HG02973 (cell line): ENCODE results near the gene CGAS.
"Not testable (repeated sequence)": the region's sequence is repeated elsewhere in the genome, so short reads cannot be mapped to it uniquely, and the experiment has no call there.

Source experiments
- ATAC-seq: cut with Tn5 transposase; IDR thresholded peaks from one replicate; pipeline ENCODE4 v1.9.1; 2021; ENCODE audit warnings: moderate library complexity; ENCODE audit not compliant: unreplicated experiment

The CGAS gene

GRCh38 chr6:73452107-73452461 is at the start of gene CGAS:
TSS of gene CGAS (minus strand) at chr6:73452297. CDS start at chr6:73452181, 116 bp downstream.
- peak; percentile 63 for ATAC-seq

- ATAC-seq: no peak
Measured at GRCh38 chr6:73497915-73498314, 45.8 kb upstream of the CGAS start.

- ATAC-seq: no peak
Measured at GRCh38 chr6:73491377-73491776, 39.3 kb upstream of the CGAS start.

- no peak for ATAC-seq
Measured at GRCh38 chr6:73487473-73487872, 35.4 kb upstream of the CGAS start.

GRCh38 chr6:73484438-73484837 is 32.3 kb upstream of the CGAS start:
- ATAC-seq: no peak

GRCh38 chr6:73481969-73482368 is 29.9 kb upstream of the CGAS start:
- no peak for ATAC-seq

- ATAC-seq: no peak
Measured at GRCh38 chr6:73477407-73477806, 25.3 kb upstream of the CGAS start.

DNA sequence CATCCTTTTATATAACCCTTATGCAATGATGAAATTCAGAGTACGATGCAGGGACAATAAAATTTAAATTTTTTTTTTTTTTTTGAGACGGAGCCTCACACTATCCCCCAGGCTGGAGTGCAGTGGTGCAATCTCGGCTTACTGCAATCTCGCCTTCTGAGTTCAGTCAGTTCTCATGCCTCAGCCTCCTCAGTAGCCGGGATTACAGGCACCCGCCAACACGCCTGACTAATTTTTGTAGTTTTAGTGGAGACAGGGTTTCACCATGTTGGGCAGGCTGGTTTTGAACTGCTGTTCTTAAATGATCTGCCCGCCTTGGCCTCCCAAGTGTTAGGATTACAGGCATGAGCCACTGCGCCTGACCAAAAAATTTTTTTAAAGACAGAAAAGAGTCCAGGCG is 24.6 kb upstream of the CGAS start:
- no peak for ATAC-seq

GRCh38 chr6:73471686-73472290 is 19.7 kb upstream of the CGAS start:
- ATAC-seq: peak; percentile 88

DNA sequence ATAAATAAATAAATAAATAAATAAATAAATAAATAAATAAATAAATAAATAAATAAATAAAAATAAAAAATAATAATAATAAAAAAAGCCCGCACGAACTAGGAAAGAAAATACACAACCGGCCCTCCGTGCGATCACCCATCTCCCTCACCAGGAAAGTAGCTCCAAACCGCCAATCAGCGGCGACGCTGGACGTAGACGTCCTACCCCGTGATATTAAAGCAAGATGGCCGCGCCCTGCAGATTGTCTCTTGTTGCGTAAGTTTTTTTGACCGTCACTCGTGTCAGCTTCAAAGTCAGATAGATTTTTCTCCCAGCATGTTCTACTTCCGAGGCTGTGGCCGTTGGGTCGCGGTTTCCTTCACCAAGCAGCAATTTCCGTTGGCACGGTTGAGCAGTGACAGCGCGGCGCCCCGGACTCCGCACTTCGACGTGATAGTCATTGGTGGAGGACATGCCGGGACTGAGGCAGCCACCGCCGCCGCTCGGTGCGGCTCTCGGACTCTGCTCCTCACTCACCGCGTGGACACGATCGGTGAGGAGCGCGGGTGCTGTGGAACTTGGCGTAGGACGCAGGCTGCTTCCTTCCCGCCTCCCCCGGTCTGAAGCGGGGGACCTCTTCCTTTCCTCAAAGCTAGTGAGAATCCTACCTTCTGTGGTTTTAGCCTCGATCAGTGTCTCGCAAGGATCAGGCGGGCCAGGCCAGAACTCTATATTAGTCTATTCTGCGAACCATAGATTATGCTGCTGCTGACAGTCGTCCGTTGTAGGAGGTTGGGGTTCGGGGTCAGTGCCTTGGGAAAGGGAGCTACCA is 9.6 kb upstream of the CGAS start, which contains the start of gene MTO1:
TSS of gene MTO1 (plus strand) at position 201 of the 814 bp plus-strand sequence. CDS start at position 319, 118 bp downstream.
- peak; percentile 94 for ATAC-seq

GRCh38 chr6:73460056-73460455 is 8.0 kb upstream of the CGAS start:
- ATAC-seq: no peak

- ATAC-seq: not testable (repeated sequence)
Measured at GRCh38 chr6:73459474-73459873, 7.4 kb upstream of the CGAS start.

GRCh38 chr6:73455865-73456629 is 4.0 kb upstream of the CGAS start:
- ATAC-seq: no peak

GRCh38 chr6:73451223-73452106 is 632 bp downstream of the CGAS start:
- ATAC-seq: peak; percentile 52

DNA sequence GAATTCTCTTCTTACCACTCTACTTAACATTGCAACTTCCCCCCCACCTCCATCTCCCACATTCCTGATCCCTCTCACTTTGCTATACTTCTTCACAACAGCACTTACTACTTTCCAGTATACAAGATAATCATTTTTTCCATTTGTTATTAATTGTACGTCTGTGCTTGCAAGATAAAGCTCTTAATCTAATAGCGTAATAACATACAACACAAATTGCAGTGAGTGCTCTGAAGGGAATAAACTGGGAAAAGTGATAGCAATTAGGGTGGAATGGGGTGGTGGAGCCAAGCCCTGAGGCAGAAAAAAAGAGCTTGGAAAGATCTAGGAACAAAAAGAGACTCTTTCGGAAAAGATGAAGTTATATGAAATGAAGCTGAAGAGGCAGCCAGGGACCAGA is 8.5 kb downstream of the CGAS start:
- no peak for ATAC-seq

DNA sequence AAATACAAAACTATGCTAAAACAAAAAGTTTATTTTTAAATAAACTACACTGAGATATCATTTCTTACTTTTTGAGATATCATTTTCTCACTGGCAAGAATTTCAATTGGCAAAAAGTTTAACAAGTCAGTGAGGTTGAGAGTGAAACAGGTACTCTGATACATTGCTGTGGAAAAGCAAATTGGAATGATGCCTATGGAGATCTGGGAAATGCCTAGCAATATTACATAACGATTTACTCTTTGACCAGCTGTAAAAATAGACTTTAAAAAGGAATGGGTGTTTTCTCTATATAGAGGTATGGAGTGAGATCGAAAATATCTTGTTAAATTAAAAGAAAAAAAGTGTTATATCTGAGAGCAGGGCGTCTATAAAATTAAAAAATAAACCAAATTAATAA is 16.9 kb downstream of the CGAS start:
- ATAC-seq: no peak

- ATAC-seq: no peak
Measured at GRCh38 chr6:73421534-73421933, 30.6 kb downstream of the CGAS start.

DNA sequence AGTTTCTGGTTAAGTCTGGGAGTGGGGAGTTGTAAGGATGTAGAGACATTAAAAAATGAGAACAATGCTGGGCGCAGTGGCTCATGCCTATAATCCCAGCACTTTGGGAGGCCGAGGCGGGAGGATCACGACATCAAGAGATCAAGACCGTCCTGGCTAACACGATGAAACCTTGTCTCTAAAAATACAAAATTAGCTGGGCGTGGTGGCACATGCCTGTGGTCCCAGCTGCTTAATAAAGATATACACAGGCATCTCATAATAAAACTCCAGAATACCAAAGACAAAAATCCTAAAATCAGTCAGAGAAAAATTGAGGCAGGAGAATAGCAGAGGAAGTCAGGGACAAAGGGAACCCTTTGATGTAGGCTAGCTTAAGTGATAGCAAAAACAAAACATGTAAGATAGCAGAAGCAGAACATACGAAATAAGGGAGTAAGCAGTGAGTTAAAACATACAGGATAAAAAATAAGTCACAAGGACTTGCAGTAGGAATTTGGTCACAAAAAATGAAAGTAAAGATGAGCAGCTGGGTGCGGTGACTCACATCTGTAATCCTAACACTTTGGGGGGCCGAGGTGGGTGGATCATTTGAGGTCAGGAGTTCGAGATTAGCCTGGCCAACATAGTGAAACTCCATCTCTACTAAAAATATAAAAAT is 33.9 kb downstream of the CGAS start:
- ATAC-seq: no peak

DNA sequence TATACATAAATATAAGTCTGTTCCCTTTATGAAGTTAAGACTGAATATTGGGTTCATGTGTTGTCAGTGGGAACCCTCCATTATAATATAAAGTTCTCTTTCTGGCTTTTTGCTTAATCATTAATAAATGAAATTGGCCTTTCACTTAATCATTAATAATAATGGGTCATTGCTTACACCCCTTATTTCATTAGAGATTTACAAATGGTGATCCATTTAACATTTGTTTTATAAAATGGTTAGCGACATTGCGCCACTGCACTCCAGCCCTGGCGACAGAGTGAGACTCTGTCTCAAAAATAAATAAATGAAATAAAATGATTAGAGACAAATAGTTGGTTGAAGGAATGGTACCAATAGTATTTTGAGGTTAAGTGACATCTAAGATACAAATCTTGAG is 39.0 kb downstream of the CGAS start:
- no peak for ATAC-seq

DNA sequence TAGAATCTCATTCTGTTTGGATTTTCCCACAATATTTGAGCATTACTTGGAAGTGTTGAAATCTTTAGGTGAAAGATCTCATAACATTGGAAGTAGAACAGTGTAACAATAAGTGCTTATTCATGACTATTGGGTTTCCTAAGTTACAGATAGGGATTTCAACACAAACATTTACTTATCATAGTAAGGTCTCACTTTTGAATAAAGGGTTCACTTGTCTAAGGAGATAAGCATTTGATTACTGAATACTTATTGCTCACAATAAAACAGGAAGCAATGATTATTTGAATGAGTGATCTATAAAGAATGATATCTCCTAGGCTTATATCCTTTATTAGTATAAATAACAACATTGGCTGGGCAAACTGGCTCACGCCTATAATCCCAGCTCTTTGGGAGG is 42.7 kb downstream of the CGAS start:
- no peak for ATAC-seq
